ENCODE results near the gene FOXI2.

DNA sequence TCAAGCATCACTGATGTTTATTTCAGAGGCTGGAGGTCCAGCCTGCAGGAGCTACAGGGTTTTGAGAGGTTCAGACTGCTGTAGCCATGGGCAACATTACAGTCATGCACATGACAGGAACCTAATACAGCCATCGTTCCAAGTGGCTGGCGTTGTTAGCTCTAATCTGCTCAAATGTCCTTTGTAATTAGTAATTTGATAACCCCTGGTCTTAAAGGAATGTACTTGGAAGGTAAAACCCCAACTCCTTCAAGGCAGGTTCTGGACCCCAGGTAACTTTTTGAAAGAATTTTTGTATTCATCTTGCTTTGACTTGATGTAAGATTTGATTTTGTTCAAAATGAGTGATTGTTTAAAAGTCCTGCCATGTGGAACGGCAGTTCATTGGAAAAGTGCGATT, 34.7 kb upstream of the FOXI2 start:
- TF ChIP-seq POLR2A (IDR thresholded peaks at IDR 0.05), result no peak
- TF ChIP-seq, protein P1, sequence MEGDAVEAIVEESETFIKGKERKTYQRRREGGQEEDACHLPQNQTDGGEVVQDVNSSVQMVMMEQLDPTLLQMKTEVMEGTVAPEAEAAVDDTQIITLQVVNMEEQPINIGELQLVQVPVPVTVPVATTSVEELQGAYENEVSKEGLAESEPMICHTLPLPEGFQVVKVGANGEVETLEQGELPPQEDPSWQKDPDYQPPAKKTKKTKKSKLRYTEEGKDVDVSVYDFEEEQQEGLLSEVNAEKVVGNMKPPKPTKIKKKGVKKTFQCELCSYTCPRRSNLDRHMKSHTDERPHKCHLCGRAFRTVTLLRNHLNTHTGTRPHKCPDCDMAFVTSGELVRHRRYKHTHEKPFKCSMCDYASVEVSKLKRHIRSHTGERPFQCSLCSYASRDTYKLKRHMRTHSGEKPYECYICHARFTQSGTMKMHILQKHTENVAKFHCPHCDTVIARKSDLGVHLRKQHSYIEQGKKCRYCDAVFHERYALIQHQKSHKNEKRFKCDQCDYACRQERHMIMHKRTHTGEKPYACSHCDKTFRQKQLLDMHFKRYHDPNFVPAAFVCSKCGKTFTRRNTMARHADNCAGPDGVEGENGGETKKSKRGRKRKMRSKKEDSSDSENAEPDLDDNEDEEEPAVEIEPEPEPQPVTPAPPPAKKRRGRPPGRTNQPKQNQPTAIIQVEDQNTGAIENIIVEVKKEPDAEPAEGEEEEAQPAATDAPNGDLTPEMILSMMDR (IDR thresholded peaks at IDR 0.05), result no peak

All from esophagus squamous epithelium (tissue), 4 donors.